GM10266 (cell line): ENCODE results near the gene PSTPIP2.
"Not testable (repeated sequence)": the region's sequence is repeated elsewhere in the genome, so short reads cannot be mapped to it uniquely, and the experiment has no call there.

ENCODE experiments used
- DNase-seq: peaks from one replicate; pipeline ENCODE4 v3.0.0; 2012; ENCODE audit errors: extremely low spot score
- TF ChIP-seq, protein P1 (sequence below): IDR thresholded peaks from 2 replicates; pipeline ENCODE4 v1.5.1; 2012; ENCODE audit warnings: mild to moderate bottlenecking, low read depth; ENCODE audit not compliant: control insufficient read depth, insufficient read depth; ENCODE audit errors: missing control alignments

Gene PSTPIP2

DNA sequence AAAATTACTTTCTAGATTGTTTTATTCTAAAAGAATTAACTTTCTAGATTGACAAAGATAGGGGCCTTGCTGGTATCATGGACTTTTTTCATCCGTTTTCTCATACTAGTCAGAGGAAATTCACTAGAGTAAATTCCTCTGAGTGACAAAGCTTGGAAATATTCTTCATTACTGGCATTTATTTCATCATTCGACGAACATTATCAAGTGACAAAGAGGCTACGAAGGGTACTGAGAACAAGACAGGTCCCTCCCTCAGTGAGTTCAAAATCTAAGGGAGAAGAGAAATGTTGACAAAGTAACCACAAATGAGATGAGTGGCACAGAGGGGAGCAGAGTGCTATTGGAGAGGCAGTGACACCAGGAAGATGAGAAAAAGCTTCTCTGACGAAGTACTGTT lies 109.2 kb downstream of the PSTPIP2 start:
- TF ChIP-seq, protein P1, sequence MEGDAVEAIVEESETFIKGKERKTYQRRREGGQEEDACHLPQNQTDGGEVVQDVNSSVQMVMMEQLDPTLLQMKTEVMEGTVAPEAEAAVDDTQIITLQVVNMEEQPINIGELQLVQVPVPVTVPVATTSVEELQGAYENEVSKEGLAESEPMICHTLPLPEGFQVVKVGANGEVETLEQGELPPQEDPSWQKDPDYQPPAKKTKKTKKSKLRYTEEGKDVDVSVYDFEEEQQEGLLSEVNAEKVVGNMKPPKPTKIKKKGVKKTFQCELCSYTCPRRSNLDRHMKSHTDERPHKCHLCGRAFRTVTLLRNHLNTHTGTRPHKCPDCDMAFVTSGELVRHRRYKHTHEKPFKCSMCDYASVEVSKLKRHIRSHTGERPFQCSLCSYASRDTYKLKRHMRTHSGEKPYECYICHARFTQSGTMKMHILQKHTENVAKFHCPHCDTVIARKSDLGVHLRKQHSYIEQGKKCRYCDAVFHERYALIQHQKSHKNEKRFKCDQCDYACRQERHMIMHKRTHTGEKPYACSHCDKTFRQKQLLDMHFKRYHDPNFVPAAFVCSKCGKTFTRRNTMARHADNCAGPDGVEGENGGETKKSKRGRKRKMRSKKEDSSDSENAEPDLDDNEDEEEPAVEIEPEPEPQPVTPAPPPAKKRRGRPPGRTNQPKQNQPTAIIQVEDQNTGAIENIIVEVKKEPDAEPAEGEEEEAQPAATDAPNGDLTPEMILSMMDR, result no peak
- no peak for DNase-seq

DNA sequence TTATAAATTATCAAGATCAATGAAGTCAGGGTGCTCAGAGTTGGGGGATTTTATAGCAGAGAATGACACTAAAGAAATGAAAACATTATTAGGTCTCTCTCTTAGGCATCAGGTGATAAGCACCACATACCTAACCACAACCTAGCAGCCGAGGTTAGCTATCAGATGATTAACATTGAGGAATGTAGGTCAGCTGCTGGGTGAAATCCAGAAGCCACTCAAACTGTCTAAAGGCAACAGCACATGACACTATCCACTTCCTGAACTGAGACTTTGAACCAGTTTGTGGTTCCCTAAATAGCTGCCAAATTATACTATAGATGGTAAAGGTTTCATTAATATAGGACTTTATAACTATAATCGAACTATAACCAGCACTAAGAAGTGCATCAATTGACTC lies 109.6 kb downstream of the PSTPIP2 start:
- DNase-seq, result no peak
- TF ChIP-seq, protein P1, result no peak

DNA sequence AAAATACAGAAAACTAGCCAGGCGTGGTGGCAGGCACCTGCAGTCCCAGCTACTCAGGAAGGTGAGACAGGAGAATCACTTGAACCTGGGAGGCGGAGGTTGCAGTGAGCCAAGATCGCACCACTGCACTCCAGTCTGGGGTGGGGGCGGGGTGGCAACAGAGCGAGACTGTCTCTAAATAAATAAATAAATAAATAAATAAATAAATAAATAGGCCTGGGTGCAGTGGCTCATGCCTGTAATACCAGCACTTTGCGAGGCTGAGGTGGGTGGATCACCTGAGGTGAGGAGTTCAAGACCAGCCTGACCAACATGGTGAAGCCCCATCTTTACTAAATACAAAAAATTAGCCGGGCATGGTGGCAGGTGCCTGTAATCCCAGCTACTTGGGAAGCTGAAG lies 112.6 kb downstream of the PSTPIP2 start:
- DNase-seq, result not testable (repeated sequence)

- TF ChIP-seq, protein P1, result no peak
- DNase-seq, result no peak
These were observed 113.3 kb downstream of the PSTPIP2 start for GRCh38 chr18:45958730-45959129.

DNA sequence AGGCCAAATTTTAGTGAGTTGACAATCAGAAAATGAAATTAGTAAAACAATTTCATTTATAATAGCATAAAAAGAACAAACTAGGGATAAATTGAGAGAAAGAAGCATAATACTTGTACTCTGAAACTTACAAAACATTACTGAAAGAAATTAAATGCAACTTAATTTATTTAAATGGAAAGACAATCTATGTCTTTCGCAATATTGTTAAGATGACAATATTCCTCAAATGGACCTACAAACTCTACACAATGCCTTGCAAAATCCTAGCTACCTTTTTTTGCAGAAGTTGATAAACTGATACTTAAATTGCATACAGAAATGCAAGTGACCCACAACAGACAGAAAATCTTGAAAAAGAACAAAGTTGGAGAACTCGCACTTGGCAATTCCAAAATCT lies 114.0 kb downstream of the PSTPIP2 start:
- DNase-seq, result no peak
- TF ChIP-seq, protein P1, result no peak

DNA sequence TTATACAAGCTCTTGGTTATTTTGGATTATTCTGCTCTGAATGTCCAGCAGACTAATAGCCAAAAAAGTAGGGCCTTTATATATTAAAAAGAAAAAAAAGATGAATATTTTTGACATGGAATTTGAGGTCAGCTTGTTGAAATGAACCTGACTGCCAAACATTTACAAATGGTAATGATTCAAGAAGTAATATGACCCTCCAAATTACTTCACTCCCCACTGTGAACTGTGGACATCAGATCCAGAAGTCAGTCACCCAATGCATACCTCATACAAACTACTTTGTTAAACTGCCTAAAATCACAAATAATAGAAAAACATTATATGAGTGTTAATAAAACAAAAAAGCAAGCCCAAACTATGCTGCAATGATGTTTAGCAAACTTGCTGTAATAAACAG lies 115.0 kb downstream of the PSTPIP2 start:
- TF ChIP-seq, protein P1, result no peak
- no peak for DNase-seq

DNA sequence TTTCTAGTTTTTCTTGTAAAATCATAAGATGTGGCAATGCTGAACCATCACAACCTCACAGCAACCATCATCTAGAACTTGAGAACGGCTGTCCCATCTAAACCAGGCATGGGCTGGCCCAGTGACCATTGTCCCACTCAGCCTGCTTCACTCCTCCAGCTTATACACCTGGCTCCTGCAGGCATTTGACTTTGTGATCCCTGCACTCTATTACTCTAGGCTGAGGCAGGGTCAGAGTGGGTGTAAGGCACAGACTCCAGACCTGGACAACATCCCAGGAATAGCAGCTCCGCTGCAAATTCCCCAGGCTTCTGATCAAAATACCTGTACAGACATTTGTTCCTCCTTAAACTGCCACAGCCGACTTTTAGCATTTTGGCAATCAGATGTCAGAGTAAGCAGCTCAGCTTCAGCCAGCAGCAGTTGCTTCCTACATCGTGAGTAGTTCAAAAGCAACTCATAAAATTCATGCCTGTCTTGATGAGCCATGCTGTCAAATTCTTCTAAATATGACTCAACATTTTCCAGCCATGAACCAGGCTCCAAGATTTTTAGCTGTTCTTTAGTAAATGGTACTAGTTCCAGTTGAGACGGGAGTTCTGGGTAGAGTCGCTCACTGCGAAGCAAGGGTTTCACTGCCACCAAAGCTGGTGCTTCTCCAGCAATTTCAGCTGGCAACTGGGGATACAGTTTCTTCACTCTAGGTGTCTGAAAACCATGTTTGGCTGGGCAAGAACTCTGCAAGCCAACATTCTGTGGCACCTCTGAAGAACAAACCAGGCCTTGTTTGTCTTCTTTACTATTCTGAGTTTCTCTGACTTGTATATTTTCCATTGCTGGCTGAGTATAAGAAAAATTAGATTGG lies 117.8 kb downstream of the PSTPIP2 start:
- no peak for DNase-seq

More for the DNA sequence above, 117.8 kb downstream of the PSTPIP2 start:
- TF ChIP-seq, protein P1, result no peak
